SKM-1 treated with dmso at 0.1 percent for 144 hours (cell line): Measurements from ENCODE around the gene AFF3.
A peak's percentile ranks its signal among the peaks of the same experiment; 100 is the strongest.

ENCODE experiments used
- DNase-seq: peaks from one replicate; lab custom pipeline; 2025; ENCODE audit not compliant: unreplicated experiment; lab: John Stamatoyannopoulos, UW

Gene AFF3

GRCh38 chr2:99899058-99899855, 243.1 kb downstream of the AFF3 start:
- no peak for DNase-seq

- DNase-seq = no peak
Observed at GRCh38 chr2:99898336-99899048, 243.9 kb downstream of the AFF3 start.

GRCh38 chr2:99891428-99891780, 251.0 kb downstream of the AFF3 start:
- DNase-seq = no peak

- DNase-seq = no peak
Observed at GRCh38 chr2:99890568-99891427, 251.6 kb downstream of the AFF3 start.

- DNase-seq = no peak
Observed at GRCh38 chr2:99888617-99889016, 253.8 kb downstream of the AFF3 start.

- no peak for DNase-seq
Observed at GRCh38 chr2:99886418-99886817, 256.0 kb downstream of the AFF3 start.

GRCh38 chr2:99883358-99883757, 259.0 kb downstream of the AFF3 start:
- no peak for DNase-seq

- DNase-seq = no peak
Observed at GRCh38 chr2:99881901-99882591, 260.3 kb downstream of the AFF3 start.

- no peak for DNase-seq
Observed at GRCh38 chr2:99880964-99881294, 261.5 kb downstream of the AFF3 start.

GRCh38 chr2:99880148-99880963, 262.0 kb downstream of the AFF3 start:
- no peak for DNase-seq

- no peak for DNase-seq
Observed at GRCh38 chr2:99879481-99879880, 262.9 kb downstream of the AFF3 start.

GRCh38 chr2:99878581-99879350, 263.6 kb downstream of the AFF3 start:
- no peak for DNase-seq

- peak; percentile 62 for DNase-seq
Observed at GRCh38 chr2:99877963-99878362, 264.4 kb downstream of the AFF3 start.

- DNase-seq = no peak
Observed at GRCh38 chr2:99876956-99877355, 265.4 kb downstream of the AFF3 start.

- no peak for DNase-seq
Observed at GRCh38 chr2:99875627-99876201, 266.7 kb downstream of the AFF3 start.

- no peak for DNase-seq
Observed at GRCh38 chr2:99868260-99868659, 274.1 kb downstream of the AFF3 start.

GRCh38 chr2:99867770-99868169, 274.6 kb downstream of the AFF3 start:
- DNase-seq = no peak

GRCh38 chr2:99865818-99866676, 276.3 kb downstream of the AFF3 start:
- no peak for DNase-seq
